RWPE1 (cell line): ENCODE results near the gene PI4KA.

ENCODE experiments used
- CTCF ChIA-PET: fragments of 350-600 bp; sonication (Branson Sonifier 250); formaldehyde crosslinking; extraction: SDS; loops from one replicate; lab custom pipeline; 2021; lab: Yijun Ruan, JAX
- POLR2A ChIA-PET: fragments of 400-600 bp; formaldehyde crosslinking; extraction: SDS; loops from one replicate; lab custom pipeline; 2020; ENCODE audit warnings: antibody characterized with exemption; ENCODE audit not compliant: low non-redundant PET; lab: Yijun Ruan, JAX
- DNase-seq: peaks from one replicate; pipeline ENCODE4 v3.0.0; 2012; ENCODE audit warnings: low spot score
- H3K27ac ChIP-seq: fragments of 450-650 bp; 2 replicates; pipeline ENCODE4 v1.5.1; 2017
- CTCF ChIP-seq: fragments of 450-650 bp; conservative IDR thresholded peaks from 2 replicates; pipeline ENCODE4 v1.5.1; 2017; ENCODE audit warnings: low read depth, mild to moderate bottlenecking

The PI4KA gene

GRCh38 chr22:20804650-20805049, 54.0 kb downstream of the PI4KA start:
- ChIA-PET POLR2A (no interaction called here), CTCF (interaction anchor here (0.7 kb wide), 1 partner anchor 1661 kb away, joined by 3 read pairs; no protein-coding TSS in a partner anchor)
- peak overlapping the region; percentile 22; the same call in 1 of the 2 replicates for H3K27ac ChIP-seq
- no peak for DNase-seq
- no peak for TF ChIP-seq CTCF

GRCh38 chr22:20803696-20804324, 54.8 kb downstream of the PI4KA start:
- H3K27ac ChIP-seq: no peak overlapping the region
- no peak for DNase-seq
- TF ChIP-seq CTCF: peak; percentile 32
- ChIA-PET POLR2A (no interaction called here), CTCF (no interaction called here)

- H3K27ac ChIP-seq: no peak overlapping the region
- ChIA-PET POLR2A (no interaction called here), CTCF (no interaction called here)
- no peak for TF ChIP-seq CTCF
- DNase-seq: no peak
Observed at GRCh38 chr22:20802922-20803553, 55.6 kb downstream of the PI4KA start.

- no peak for DNase-seq
- ChIA-PET POLR2A (no interaction called here), CTCF (no interaction called here)
- TF ChIP-seq CTCF: no peak
- H3K27ac ChIP-seq: no peak overlapping the region
Observed at GRCh38 chr22:20802452-20802851, 56.2 kb downstream of the PI4KA start.

- H3K27ac ChIP-seq: no peak overlapping the region
- TF ChIP-seq CTCF: no peak
- ChIA-PET POLR2A (no interaction called here), CTCF (interaction anchor here (0.6 kb wide), 1 partner anchor 13 kb away, joined by 4 read pairs; no protein-coding TSS in a partner anchor)
- DNase-seq: no peak
Observed at GRCh38 chr22:20799449-20799848, 59.2 kb downstream of the PI4KA start.

GRCh38 chr22:20798974-20799373, 59.6 kb downstream of the PI4KA start:
- H3K27ac ChIP-seq: no peak overlapping the region

More at GRCh38 chr22:20798974-20799373, 59.6 kb downstream of the PI4KA start:
- DNase-seq: no peak
- TF ChIP-seq CTCF: no peak
- ChIA-PET POLR2A (no interaction called here), CTCF (interaction anchor here (0.6 kb wide), 1 partner anchor 137 kb away, joined by 3 read pairs; no protein-coding TSS in a partner anchor)
